Kidney (tissue), 14 donors: ENCODE measurements around the gene RND3. TPM values are rescaled to one million over a fixed set of nuclear protein-coding genes. Genes with fewer than 3 reads are reported as not detected.

Experiments used
- DNase-seq, 5 donors: peaks; one replicate each; pipeline ENCODE4 v3.0.0-alpha.2; 2013 to 2020
- FAIRE-seq: peaks from 2 replicates; lab custom pipeline; 2012; peaks lifted over from hg19 to GRCh38; lab: Jason Lieb, UNC
- H3K27ac ChIP-seq, 2 donors: one replicate each; pipeline ENCODE4 v1.7.0; 2013; ENCODE audit warnings: low read depth in 2 of 2, low read length in 2 of 2, inconsistent platforms in 1 of 2
- H3K27me3 ChIP-seq: one replicate; pipeline ENCODE4 v1.7.1; 2013; ENCODE audit warnings: low read length, inconsistent platforms; ENCODE audit not compliant: control insufficient read depth, insufficient read depth
- H3K36me3 ChIP-seq, 3 donors: one replicate each; pipeline versions ENCODE4 v1.7.0 to v1.7.1; 2013; ENCODE audit warnings: low read length in 3 of 3, control low read depth in 1 of 3, inconsistent platforms in 1 of 3; ENCODE audit not compliant: insufficient read depth in 3 of 3, control insufficient read depth in 2 of 3
- H3K4me1 ChIP-seq, 3 donors: one replicate each; pipeline versions ENCODE4 v1.7.0 to v1.7.1; 2013; ENCODE audit warnings: low read length in 3 of 3, inconsistent platforms in 1 of 3, low read depth in 1 of 3; ENCODE audit not compliant: control insufficient read depth in 2 of 3, insufficient read depth in 2 of 3
- H3K4me3 ChIP-seq, 3 donors: one replicate each; pipeline versions ENCODE4 v1.7.0 to v1.8.1; 2013; ENCODE audit warnings: low read length in 3 of 3, control low read depth in 1 of 3, inconsistent platforms in 1 of 3
- H3K9ac ChIP-seq, 3 donors: one replicate each; pipeline versions ENCODE4 v1.7.0 to v1.7.1; 2013; ENCODE audit warnings: low read length in 3 of 3, control low read depth in 1 of 3, inconsistent platforms in 1 of 3
- H3K9me3 ChIP-seq, 3 donors: one replicate each; pipeline versions ENCODE4 v1.7.0 to v1.7.1; 2013; ENCODE audit warnings: low read length in 3 of 3, control low read depth in 1 of 3, inconsistent platforms in 1 of 3; ENCODE audit not compliant: control insufficient read depth in 2 of 3, insufficient read depth in 1 of 3
- intact Hi-C: fragments of 100-400 bp; cut with DNase I; formaldehyde crosslinking; loops from one replicate; pipeline ENCODE4 v1.11.1; 2022
- polyA plus RNA-seq: library from polyadenylated mRNA; stranded (reverse); fragments of 350-450 nt; fragmentation: Illumina TruSeq; extraction: RNeasy Lipid Tissue Mini Kit (QIAGEN cat#74804); gene quantifications from one replicate; pipeline ENCODE4 v1.2.3, GENCODE V29; 2014; ENCODE audit warnings: low read depth, low replicate concordance; ENCODE audit not compliant: insufficient read depth
- total RNA-seq: library from RNA; stranded (reverse); fragmentation: NEBNext Ultra II Directional; extraction: Animal tissue kit (Norgen Biotek cat#: 25700); gene quantifications from one replicate; pipeline ENCODE4 v1.2.1, GENCODE V29; 2021
- TF ChIP-seq, protein P1 (sequence below): IDR thresholded peaks from 3 replicates; pipeline ENCODE4 v1.5.1; 2012; ENCODE audit warnings: mild to moderate bottlenecking, moderate library complexity, borderline replicate concordance; ENCODE audit not compliant: insufficient read depth; ENCODE audit errors: extremely low read depth
- donor health status: control.
- donor health status: control.
- donor health status: control.
- donor health status: control.
- donor health status: control.
- donor health status: DM: yes; HTN: yes; CAD: no.
- donor health status: Normal renal cell carcinoma (clear cell type).

The RND3 gene
- total and polyA plus RNA-seq, 2 donors from 2014 or later: 6.5 to 26.1 TPM

DNA sequence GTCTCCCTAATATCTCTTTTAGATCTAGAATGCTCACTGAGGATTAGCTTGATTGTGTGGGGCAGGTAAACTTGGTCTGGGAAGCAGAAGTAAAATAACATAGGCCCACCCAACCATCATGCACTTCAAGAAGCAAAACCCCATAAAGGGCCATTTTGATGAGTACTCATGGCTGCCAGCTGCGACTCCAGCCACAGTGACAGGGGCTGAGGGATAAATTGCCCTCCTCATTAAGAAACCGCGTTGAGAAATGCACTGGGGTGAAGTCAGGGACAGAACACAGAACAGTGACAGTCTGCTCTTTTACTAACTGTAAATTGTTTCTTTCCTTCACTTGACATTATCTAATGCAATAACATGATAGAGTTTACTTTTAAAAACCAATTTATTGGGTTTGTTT is 60.2 kb downstream of the RND3 start:
- Histone ChIP-seq H3K27me3 (no peaks in the 10 kb centered on the region), H3K4me3 (no peak overlapping the region), H3K4me1 (peaks cover 0 to 3% (median 0%) of the 10 kb centered on the region in 3 donors), H3K9me3 (no peaks in the 10 kb centered on the region), H3K9ac (no peak overlapping the region), H3K36me3 (no peaks in the 10 kb centered on the region), H3K27ac (no peak overlapping the region)
- TF ChIP-seq, protein P1, sequence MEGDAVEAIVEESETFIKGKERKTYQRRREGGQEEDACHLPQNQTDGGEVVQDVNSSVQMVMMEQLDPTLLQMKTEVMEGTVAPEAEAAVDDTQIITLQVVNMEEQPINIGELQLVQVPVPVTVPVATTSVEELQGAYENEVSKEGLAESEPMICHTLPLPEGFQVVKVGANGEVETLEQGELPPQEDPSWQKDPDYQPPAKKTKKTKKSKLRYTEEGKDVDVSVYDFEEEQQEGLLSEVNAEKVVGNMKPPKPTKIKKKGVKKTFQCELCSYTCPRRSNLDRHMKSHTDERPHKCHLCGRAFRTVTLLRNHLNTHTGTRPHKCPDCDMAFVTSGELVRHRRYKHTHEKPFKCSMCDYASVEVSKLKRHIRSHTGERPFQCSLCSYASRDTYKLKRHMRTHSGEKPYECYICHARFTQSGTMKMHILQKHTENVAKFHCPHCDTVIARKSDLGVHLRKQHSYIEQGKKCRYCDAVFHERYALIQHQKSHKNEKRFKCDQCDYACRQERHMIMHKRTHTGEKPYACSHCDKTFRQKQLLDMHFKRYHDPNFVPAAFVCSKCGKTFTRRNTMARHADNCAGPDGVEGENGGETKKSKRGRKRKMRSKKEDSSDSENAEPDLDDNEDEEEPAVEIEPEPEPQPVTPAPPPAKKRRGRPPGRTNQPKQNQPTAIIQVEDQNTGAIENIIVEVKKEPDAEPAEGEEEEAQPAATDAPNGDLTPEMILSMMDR: no peak
- FAIRE-seq (no peak), DNase-seq (no peak)
- intact Hi-C loops: no loop called here

DNA sequence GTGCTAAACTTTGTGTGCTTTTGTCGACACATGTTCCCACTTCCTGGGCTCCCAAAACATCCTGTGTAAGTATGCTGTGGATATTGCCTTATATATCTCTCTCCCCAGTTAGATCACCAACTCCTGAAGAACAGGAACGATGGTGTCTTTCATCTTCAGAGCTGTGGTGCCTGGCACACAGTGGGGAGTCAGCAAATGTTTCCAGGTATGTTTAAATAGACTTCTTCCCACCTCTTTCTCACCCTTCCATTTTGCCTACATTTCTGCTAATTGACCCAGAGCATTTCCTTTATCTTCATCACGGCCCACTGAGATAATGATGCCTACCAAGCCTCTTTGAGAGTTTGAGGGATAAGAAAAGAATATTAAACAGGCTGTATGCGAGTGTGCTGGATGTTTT is 60.7 kb downstream of the RND3 start:
- intact Hi-C loops: no loop called here
- no peak overlapping the region for H3K27ac ChIP-seq
- no peaks in the 10 kb centered on the region for H3K9me3 ChIP-seq
- H3K27me3 ChIP-seq: no peaks in the 10 kb centered on the region
- H3K4me1 ChIP-seq: peaks cover 0 to 3% (median 0%) of the 10 kb centered on the region in 3 donors
- no peak overlapping the region for H3K9ac ChIP-seq
- H3K4me3 ChIP-seq: no peak overlapping the region
- H3K36me3 ChIP-seq: no peaks in the 10 kb centered on the region
- TF ChIP-seq, protein P1: no peak
- FAIRE-seq (no peak), DNase-seq (no peak)

DNA sequence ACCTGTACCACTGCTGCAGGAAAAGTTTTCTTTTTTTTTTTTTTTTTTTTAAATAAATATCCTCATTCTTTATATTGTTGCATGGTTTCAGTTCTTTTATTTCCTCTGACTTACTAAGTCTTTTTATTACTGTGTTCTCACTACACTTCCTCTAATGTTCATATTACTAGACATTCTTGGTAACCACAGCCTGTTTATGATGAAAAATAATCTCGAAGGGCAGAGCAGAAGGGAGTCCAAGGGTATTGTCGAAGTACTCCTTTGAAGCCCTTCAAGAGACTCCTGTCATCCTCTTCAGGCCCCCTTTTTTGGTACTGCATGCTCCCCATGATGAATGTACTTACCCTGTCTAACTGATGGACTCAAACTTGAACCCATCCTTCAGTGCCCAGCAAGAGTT is 61.2 kb downstream of the RND3 start:
- intact Hi-C loops: no loop called here
- peaks cover 0 to 3% (median 0%) of the 10 kb centered on the region in 3 donors for H3K4me1 ChIP-seq

More for the DNA sequence above, 61.2 kb downstream of the RND3 start:
- H3K9ac ChIP-seq: no peak overlapping the region
- no peaks in the 10 kb centered on the region for H3K36me3 ChIP-seq
- no peak overlapping the region for H3K4me3 ChIP-seq
- DNase-seq: no peak
- no peak overlapping the region for H3K27ac ChIP-seq
- no peaks in the 10 kb centered on the region for H3K27me3 ChIP-seq
- H3K9me3 ChIP-seq: no peaks in the 10 kb centered on the region
- FAIRE-seq: no peak
- TF ChIP-seq, protein P1: no peak
